ENCODE measurements around the gene FLVCR2.
"Not testable (repeated sequence)": the region's sequence is repeated elsewhere in the genome, so short reads cannot be mapped to it uniquely, and the experiment has no call there.

The FLVCR2 gene

DNA sequence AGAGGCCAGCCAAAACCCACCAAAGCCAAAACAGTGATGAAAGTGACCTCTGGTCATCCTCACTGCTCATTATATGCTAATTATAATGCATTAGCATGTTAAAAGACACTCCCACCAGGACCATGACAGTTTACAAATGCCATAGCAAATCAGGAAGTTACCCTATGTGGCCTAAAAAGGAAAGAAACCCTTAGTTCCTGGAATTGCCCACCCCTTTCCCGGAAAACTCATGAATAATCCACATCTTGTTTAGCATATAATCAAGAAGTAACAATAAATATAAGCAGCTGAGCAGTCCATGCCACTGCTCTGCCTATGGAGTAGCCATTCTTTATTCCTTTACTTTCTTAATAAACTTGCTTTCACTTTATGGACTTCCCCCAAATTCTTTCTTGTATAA lies 21.7 kb downstream of the FLVCR2 start:
- DNase-seq: not testable (repeated sequence)

- not testable (repeated sequence) for DNase-seq
These were observed 22.6 kb downstream of the FLVCR2 start for GRCh38 chr14:75601061-75601460.

- DNase-seq: no peak
These were observed 24.1 kb downstream of the FLVCR2 start for GRCh38 chr14:75602503-75602902.

DNA sequence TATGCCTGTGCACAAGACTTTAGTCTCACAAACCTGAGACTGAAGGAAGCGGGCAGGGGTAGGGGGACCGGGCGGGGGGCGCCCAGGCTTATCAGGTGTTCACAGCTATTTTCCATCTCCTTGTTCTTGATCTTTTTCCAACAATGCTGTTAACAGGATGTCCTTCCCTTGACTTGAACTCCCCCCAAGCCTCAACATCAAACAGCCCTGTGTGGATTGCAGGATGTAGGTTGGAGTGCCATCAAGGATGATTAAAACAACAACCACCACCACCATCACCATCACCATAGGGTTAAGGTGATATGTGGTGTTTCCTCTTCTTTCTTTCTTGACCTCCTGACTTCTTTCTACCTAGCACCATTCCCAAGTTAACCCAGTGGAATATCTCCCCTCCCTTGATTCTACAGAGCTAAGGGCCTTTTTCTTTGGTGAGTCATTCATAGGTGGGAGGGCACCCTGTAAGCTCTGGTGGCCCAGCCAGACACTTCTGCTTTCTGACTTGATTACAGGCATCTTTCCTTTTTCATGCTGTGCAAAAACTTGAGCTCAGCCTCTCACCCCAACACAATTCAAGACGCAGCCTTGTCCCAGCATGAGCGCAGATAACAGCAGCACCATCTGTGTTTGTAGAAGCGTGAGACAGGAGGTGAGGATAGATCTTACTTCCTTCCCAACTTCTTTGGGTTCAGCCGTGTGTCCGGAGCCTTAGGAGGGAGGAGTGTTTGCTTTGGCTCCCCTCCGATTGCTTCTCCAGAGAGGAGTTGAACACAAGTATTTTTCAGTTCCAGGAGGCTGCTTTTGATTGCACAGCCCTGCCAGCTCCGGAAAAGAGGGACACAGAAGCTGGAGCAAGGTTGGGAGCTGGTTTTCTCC lies 26.8 kb downstream of the FLVCR2 start:
- no peak for DNase-seq

DNA sequence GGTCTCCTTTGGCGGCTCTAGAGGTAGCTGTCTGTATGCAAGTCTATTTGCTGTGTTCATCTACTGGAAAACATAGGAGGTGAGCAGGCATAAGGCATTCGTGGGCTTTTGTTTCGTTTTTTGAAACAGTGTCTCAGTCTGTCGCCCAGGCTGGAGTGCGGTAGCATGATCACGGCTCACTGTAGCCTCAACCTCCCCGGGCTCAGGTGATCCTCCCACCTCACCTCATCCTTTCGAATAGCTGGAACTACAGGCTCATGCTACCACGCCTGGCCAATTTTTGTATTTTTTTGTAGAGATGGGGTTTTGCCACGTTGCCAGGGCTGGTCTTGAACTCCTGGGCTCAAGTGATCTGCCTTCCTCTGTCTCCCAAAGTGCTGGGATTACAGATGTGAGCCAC lies 27.5 kb downstream of the FLVCR2 start:
- DNase-seq: no peak

DNA sequence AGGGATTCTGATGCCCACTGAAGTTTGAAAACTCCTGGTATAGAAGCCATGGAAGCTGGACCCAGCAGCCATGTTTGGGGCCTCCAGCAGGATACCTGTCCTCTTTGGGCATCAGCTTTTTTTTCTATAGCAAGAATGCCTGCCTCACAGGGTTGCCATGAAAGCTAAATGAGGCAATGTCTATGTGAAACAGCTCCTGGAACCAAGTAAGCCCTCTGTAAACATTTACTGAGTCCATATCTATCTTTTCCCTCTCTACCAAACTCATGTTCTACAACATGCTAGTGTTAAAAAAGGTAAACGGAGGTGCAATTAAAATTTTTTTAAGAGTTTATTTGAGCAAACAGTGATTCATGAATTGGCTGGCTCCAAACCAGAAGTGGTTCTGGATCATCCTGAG lies 28.6 kb downstream of the FLVCR2 start:
- DNase-seq: no peak

GRCh38 chr14:75607842-75608640 lies 29.6 kb downstream of the FLVCR2 start:
- DNase-seq: no peak

DNA sequence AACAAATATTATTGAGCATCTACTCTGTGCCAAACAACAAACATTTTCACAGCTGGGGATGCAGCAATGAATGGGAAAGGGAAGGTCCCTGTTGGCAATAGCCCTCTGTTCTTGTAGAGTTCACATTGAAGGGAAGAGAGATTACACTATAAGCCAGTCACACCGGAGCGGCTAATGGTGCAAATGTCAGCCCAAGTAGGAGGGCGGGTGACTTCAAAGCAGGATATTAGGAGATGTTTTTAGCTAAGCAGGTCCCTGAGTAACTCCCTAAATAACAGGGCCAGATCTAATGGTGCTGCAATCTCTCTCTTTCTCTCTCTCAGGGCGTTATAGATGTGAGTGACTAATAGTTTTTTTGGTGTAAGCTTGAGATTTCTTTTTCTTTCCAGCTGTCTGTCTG lies 30.7 kb downstream of the FLVCR2 start:
- DNase-seq: no peak

DNA sequence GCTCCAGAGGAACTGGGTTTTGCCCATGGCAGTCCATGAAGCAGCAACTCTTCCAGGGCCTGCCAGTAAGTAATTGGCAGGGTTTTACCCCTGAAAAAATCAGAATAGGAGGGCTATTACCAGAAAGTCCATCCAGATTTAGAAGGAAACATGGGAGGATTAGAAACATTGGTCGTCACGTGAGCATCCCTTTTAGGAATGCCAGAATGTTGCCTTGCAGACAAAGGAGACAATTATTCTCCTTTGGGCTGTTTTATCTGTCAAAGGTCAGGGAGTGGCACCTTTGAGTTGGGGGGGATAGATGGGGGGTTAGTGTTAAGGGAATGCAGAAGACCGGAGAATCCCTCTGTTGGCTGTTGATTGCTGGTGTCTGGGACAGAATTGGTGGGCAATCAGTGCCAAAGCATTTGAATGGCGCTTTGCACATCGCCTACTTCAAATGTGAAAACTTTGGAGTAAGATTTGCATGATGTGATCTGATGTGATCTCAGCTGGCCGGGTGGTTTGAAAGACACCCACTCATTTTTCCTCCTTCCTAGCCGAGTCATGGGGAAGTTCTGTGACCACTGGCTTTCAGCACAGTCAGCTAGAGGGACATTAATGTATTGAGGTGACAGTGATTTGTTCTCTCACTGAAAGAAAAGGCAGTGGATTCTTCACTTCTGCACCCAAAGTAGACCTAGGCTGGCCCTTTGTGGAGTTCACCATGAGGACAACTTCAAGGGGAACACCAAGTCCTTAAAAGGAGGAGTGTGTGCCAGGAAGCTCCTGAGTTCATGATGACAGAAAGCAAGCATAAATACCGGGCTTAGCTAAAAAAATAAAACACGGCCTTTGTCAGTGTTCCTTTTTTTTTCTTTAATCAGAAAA lies 31.4 kb downstream of the FLVCR2 start:
- DNase-seq: no peak

DNA sequence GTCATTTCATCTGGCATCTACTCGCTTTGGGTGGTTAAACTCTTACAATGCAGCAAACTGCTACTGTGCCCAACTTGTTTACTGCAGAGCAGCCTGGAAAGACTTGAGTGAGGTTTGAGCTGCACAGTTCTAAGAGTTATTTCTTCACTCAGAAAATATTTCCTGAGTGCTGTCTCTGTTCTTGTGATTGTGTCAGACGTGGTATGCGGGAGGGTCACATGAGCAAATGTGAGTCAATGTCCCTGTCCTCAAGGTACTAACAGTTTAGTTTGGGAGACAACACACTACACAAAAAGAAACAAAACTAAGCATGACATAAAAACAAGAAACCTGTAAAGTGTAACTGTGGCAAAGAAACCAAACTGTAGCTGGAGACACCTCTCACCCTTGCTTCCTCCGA lies 32.4 kb downstream of the FLVCR2 start:
- no peak for DNase-seq

DNA sequence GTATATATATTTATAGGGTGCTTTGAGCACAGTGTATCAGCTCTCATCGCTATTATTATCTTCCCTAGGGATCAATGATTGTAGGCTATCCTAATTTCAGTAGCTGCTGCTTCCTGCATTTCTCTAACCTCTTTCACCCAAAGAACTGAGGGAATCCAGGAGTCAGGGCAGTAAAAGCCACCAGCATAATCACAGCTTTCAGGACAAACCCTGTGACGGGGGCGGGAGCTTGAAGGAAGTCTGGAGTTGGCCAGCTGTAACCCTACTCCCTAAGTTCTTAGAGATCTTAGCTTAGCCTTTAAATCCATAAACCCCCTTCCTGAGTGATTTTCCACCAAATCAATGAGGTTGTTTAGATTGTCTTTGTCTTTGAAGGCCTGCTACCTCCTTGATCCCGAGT lies 33.7 kb downstream of the FLVCR2 start:
- no peak for DNase-seq

DNA sequence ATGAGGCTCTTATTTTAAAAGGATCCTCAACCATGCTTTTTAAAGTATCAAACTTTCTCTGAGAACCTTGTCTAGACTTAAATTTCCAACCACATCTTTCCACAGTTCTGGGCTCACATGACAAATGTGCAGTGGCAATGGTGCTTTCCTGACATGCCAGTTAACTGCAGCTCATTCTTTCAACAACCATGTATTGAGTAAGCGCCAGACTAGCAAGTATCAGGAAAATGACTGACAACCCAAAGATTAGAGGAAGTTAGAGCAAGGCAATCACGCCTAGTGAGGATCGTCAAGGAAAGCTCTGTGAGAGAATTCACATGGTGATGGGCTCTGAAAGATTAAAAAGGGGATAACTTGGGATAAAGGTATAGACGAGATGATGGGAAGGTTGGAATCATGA lies 35.8 kb downstream of the FLVCR2 start:
- no peak for DNase-seq

- no peak for DNase-seq
These were observed 36.8 kb downstream of the FLVCR2 start for GRCh38 chr14:75615200-75615599.

DNA sequence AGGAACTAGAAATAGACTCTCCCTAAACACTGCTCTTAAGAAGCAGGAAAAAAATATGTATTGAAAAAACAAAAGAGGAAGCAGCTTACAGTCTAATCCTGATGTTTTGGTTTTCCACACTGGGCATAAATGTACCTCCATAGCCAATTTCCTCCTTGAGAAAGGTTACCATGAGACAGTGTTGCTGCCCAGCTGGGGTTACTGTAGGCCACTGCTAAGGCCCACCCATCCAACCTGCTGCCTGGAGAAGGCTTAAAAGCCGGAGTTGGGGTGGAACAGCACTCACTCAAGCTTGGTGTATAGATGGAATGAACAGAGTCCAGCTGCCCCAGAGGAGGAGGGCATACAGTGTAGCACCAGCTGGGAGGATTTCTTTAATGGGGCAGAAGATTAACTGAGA lies 41.1 kb downstream of the FLVCR2 start:
- peak in 1 of 2 experiments; percentile 13 for DNase-seq

GRCh38 chr14:75625034-75625433 lies 46.6 kb downstream of the FLVCR2 start:
- DNase-seq: no peak

DNA sequence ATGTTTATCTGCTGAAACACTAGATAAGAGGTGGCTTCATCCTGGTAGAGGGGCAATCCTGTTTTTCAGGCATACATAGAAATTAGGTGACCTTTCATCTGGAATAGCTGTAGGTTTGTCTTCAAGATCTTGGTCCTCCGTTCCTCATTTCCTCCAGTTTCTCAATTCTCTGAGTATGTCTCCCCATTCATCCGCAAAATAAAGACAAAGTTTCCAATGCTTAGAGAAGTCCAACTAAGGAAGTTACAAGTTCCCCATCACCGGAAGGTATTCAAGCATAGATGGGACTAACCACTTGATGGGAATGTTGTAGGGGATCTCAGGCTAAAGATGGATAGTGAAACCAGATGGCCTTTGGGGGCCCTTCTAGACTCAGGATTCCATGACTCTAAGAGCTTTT lies 48.0 kb downstream of the FLVCR2 start:
- DNase-seq: no peak

DNA sequence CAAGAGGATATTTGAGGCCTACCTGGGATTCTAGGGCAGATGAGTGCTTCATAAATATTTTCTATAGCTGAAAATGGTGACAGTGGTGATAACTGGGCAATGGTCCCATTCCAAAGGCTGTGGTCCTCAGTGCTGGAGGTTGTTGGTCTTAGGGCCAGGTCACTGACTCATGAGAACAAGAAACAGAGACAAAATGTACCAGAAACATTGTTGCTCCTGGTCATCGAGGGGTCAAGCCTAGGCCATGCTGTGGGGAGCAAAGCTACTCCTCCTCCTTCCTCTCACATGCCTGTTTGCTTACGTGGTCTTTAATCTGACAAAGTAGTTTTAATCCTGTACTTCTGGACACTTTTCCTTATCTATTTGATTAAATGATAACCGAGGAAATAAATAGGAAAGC lies 48.4 kb downstream of the FLVCR2 start:
- no peak for DNase-seq

- DNase-seq: no peak
These were observed 49.0 kb downstream of the FLVCR2 start for GRCh38 chr14:75627406-75627805.

GRCh38 chr14:75628816-75629215 lies 50.4 kb downstream of the FLVCR2 start:
- DNase-seq: peak in 1 of 2 experiments; percentile 48

GRCh38 chr14:75630695-75631452 lies 52.5 kb downstream of the FLVCR2 start:
- DNase-seq: no peak

DNA sequence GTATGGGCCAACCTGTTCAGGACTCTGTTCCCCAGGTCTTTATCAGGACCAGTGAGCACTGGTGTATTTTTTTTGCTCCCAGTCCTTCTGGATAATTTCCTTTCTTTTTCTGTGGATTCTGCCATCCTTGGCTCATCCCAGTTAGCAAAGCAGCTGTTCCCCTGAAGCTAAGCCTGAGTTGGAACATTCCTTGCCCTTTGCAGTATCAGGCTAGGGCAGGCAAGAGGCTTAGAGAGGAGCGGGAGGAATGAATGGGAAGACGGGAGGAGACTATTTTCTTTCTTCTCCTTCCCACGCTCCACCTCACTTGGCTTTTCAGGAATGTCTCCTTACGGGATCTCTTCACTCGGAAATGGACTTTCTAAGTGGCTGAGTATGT lies 53.0 kb downstream of the FLVCR2 start:
- DNase-seq: no peak

DNA sequence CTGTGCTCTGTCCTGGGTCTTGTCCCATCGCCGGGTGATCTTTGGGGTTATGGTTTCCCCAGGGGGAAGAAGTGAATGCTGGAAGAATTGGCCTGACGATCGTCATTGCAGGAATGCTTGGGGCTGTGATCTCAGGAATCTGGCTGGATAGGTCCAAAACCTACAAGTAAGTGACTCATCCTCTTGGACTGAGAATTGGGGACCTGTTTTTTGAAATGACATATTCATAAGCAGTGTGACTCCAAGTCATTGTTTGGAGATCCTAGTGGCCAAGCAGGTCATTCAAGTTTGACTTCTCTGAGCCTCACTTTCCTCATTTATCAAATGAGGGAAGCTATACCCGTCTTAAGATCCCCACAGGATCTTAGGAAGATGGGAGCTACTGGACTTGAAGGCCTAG lies 56.4 kb downstream of the FLVCR2 start:
- DNase-seq: no peak

All from NCI-H524 (cell line).